ENCODE results near the gene FANCE. TPM values are rescaled to one million over a fixed set of nuclear protein-coding genes. Genes with fewer than 3 reads are reported as not detected.
A peak's percentile ranks its signal among the peaks of the same experiment; 100 is the strongest.

FANCE gene
- total RNA-seq, 1 donor from 2014 or later: 9.2 TPM

DNA sequence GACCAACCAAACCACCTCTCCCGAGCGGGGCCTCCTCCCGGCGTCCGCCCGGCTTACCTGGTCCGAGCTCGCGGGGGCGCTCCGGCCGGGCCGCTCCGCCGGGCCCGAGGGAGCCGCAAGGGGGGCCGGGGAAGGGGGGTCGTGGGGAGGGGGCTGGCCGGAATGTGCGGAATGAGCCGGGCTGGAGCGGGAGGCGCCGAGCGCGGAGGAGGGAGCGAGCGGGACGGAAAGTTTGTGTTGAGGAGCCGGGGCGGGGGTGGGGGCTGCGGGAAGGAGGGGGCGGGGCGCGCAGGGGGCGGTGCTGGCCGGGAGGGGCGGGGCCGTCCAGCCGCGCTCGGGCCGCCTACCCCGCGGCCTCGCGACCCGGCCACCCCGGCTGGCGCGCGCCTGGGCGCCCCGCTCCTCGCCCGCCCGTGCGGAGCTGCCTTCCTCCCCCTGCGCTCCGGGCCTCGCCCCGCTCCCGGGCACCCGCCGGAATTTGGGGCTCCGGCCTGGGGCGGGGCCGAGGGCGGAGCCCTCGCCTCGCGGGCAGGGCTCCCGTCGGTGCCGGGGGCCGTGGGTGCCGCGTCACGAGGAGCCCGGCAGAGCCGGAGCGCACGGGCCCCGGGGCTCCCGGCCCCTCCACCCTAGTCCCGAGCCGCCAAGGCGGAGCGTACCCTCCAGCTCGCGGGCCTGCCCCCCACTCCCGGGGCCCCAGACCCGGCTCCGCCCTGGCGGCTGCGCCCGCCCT, 44.9 kb downstream of the FANCE start, which contains the start of gene TEAD3:
Gene TEAD3 (minus strand): TSS at position 239 of the 730 bp plus-strand sequence.
- Mint-ChIP-seq H3K4me3 (peak within 1 kb of the TSS; percentile 76), H3K27me3 (peaks cover 35% of the 10 kb centered on the region), H3K4me1 (peaks cover 14% of the 10 kb centered on the region), H3K36me3 (ENCODE audit: low read depth) (no peaks in the 10 kb centered on the region), H3K9me3 (no peaks in the 10 kb centered on the region), H3K27ac (no peak within 1 kb of the TSS)
- CTCF ChIA-PET: no interaction called here
- POLR2A ChIA-PET: interaction anchor here (0.5 to 2.3 kb wide), 6 partner anchors 20 to 91 kb away, joined by 3 to 16 read pairs (median 6); partner anchors contain the start of gene RPL10A
- TF ChIP-seq, protein P1, sequence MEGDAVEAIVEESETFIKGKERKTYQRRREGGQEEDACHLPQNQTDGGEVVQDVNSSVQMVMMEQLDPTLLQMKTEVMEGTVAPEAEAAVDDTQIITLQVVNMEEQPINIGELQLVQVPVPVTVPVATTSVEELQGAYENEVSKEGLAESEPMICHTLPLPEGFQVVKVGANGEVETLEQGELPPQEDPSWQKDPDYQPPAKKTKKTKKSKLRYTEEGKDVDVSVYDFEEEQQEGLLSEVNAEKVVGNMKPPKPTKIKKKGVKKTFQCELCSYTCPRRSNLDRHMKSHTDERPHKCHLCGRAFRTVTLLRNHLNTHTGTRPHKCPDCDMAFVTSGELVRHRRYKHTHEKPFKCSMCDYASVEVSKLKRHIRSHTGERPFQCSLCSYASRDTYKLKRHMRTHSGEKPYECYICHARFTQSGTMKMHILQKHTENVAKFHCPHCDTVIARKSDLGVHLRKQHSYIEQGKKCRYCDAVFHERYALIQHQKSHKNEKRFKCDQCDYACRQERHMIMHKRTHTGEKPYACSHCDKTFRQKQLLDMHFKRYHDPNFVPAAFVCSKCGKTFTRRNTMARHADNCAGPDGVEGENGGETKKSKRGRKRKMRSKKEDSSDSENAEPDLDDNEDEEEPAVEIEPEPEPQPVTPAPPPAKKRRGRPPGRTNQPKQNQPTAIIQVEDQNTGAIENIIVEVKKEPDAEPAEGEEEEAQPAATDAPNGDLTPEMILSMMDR (IDR thresholded peaks at IDR 0.05): no peak
- peak; percentile 71 for ATAC-seq (ENCODE audit: low read depth)
- intact Hi-C loops (cut with micrococcal nuclease): loop anchor here (1.0 kb wide), 1 partner anchor 29 kb away; the partner anchor contains the start of gene RPL10A
- peak; percentile 73 for DNase-seq

- TF ChIP-seq, protein P1 (IDR thresholded peaks at IDR 0.05): no peak
- ChIA-PET CTCF (no interaction called here), POLR2A (interaction anchor here (0.5 to 2.3 kb wide), 5 partner anchors 19 to 92 kb away, joined by 3 to 16 read pairs (median 7); partner anchors contain the start of gene RPL10A)
- H3K27ac Mint-ChIP-seq: no peak overlapping the region
- peaks cover 32% of the 10 kb centered on the region for H3K27me3 Mint-ChIP-seq
- peak overlapping the region; percentile 76 for H3K4me3 Mint-ChIP-seq
- DNase-seq: peak; percentile 40
- ATAC-seq (ENCODE audit: low read depth): peak; percentile 25
- no peaks in the 10 kb centered on the region for H3K9me3 Mint-ChIP-seq
- intact Hi-C loops (cut with micrococcal nuclease): loop anchor here (1.0 kb wide), 1 partner anchor 29 kb away; the partner anchor contains the start of gene RPL10A
- H3K36me3 Mint-ChIP-seq (ENCODE audit: low read depth): no peaks in the 10 kb centered on the region
- H3K4me1 Mint-ChIP-seq: peaks cover 14% of the 10 kb centered on the region
These were observed 45.7 kb downstream of the FANCE start for GRCh38 chr6:35497571-35498421.

- H3K27me3 Mint-ChIP-seq: peaks cover 31% of the 10 kb centered on the region
- CTCF ChIA-PET: no interaction called here
- H3K27ac Mint-ChIP-seq: no peak overlapping the region
- ATAC-seq (ENCODE audit: low read depth) (no peak), DNase-seq (no peak)
- POLR2A ChIA-PET: interaction anchor here (1.7 to 2.2 kb wide), 2 partner anchors 26 to 27 kb away, joined by 7 to 8 read pairs; no protein-coding TSS in a partner anchor
- H3K36me3 Mint-ChIP-seq (ENCODE audit: low read depth): no peaks in the 10 kb centered on the region
- peak overlapping the region; percentile 76 for H3K4me3 Mint-ChIP-seq
- no peaks in the 10 kb centered on the region for H3K9me3 Mint-ChIP-seq
- peaks cover 14% of the 10 kb centered on the region for H3K4me1 Mint-ChIP-seq
- intact Hi-C loops (cut with micrococcal nuclease): no loop called here
- TF ChIP-seq, protein P1 (IDR thresholded peaks at IDR 0.05): no peak
These were observed 46.4 kb downstream of the FANCE start for GRCh38 chr6:35498422-35499067.

- DNase-seq (no peak), ATAC-seq (ENCODE audit: low read depth) (no peak)
- Mint-ChIP-seq H3K27me3 (peaks cover 31% of the 10 kb centered on the region), H3K27ac (no peak overlapping the region), H3K4me1 (peaks cover 10% of the 10 kb centered on the region), H3K9me3 (no peaks in the 10 kb centered on the region), H3K36me3 (ENCODE audit: low read depth) (no peaks in the 10 kb centered on the region), H3K4me3 (no peak overlapping the region)
- TF ChIP-seq, protein P1 (IDR thresholded peaks at IDR 0.05): no peak
- CTCF ChIA-PET: interaction anchor here (1.2 kb wide), 1 partner anchor 52 kb away, joined by 4 read pairs; no protein-coding TSS in a partner anchor
- intact Hi-C loops (cut with micrococcal nuclease): no loop called here
- POLR2A ChIA-PET: no interaction called here
These were observed 47.2 kb downstream of the FANCE start for GRCh38 chr6:35499372-35499771.
